GM19023 (cell line): ENCODE results near the gene IL17C.

Experiments used
- ATAC-seq: cut with Tn5 transposase; IDR thresholded peaks from one replicate; pipeline ENCODE4 v1.9.1; 2021; ENCODE audit warnings: mild to moderate bottlenecking, moderate library complexity; ENCODE audit not compliant: unreplicated experiment

IL17C gene

DNA sequence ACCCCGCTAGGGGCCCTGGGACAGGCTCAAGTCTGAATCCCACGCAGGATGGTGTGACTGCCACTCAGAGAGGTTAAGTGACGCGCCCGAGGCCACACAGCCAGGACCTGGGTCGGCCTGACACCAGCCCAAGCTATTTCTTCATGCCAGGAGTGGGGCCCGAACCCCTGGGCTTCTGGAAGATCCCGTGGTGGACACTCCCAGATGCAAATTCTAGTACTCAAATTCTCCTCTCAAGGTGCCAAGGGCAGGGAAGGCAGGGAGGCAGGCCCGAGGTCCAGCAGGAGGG is 5.2 kb downstream of the IL17C start:
- ATAC-seq, result no peak

DNA sequence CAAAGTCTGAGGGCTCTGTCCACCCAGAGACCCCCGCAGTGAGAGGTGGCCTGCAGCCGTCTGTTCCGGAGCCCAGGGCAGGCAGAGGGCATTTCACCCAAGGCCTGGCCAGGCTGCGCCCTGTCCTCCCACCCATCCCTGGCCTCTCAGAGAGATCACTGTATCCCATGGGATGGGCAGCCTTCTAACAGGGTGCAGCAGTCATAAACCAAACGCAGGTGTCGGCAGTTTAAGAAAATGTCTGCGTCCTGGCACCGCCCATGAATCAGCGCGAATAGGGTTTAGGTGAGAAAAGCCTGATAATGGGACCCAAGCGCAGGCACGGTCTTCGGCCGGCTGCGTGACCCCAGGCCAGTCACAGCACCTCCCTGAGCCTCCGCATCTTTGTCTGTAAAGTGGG is 7.1 kb downstream of the IL17C start:
- ATAC-seq, result no peak

DNA sequence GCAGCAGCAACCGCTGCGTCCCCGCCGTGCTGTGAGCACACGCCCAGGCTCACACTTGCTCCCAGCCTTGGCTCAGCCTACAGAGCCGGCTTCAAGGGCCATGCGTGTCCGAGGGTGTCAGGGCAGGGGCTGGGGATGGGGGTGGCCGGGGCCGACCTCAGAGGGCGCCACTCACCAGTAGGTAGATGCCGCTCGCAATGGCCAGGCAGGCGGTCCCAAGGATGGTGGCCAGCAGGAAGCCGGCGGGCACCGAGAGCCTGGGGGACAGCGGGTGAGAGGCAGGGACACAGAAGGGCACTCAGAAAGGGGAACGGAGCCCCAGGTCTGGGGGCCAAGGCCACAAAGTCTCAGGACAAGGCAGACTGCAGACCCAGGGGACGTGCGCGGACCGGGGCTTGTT is 7.6 kb downstream of the IL17C start:
- ATAC-seq, result no peak

DNA sequence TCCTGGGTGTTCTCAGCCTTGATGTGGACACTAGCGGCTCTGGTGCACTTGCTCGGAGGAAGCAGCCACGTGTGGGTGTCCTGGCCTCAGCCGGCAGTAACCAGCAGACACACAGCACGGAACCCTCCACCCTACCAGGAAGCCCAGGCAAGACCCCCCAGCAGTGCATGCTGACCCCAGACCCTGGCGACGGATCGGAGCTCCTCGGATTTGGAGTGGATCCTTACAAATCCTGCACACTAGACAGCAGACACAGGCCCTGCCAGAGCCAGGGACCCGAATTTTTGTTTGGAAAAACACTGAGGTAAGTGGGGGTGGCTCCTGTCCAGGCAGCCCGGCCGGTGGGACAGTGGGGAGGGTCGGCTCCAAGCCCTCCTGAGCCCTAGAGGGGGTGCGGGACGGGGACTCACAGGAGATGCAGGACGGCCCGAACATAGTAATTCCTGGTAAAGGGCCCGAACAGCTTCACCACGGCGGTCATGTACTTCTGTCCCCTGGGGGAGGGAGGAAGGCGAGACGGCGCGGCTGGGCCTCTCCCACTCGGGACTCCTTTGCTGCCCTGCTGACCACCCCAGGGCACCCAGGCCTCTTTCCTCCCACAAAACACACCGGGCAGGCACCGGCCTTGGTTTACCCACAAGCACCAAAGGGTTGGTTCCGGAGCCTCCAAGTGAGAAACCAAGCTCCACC is 8.1 kb downstream of the IL17C start:
- no peak for ATAC-seq

DNA sequence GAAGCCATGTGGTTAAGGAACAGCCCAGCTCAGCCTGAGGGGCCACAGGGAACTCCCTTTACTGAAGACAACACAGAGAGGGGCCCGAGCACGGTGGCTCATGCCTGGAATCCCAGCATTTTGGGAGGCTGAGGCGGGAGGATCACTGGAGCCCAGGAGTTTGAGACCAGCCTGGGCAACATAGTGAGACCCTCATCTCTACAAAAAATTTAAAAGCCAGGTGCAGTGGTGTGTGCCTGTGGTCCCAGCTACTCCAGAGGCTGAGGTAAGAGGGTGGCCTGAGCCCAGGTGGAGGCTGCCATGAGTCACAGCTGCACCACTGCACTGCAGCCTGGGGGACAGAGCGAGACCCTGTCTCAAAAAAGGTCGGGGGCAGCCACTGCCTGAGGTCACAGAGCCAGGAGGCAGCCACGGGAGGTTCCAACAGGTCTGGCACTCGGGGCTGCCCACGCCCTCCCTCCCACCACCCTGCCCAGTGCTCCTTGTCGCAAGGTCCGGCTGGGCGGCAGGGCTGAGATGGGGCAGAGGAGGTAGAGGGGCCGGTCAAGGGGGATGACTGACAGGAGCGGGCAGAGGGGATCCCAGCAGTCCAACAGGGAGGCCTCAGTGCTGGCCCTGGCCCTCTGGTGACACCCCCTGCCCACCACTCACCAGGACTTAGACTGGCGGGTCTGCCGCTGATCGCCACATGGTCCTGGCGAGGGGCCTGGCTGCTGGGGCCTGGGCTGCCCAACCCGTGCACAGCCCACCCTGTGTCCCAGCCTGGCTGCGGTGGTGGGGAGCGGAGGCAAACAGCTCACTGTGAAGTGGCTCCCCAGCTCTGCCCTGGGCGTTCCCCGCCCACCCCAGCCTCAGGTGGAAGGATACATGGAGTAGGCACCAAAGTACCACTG is 9.1 kb downstream of the IL17C start:
- ATAC-seq, result no peak

DNA sequence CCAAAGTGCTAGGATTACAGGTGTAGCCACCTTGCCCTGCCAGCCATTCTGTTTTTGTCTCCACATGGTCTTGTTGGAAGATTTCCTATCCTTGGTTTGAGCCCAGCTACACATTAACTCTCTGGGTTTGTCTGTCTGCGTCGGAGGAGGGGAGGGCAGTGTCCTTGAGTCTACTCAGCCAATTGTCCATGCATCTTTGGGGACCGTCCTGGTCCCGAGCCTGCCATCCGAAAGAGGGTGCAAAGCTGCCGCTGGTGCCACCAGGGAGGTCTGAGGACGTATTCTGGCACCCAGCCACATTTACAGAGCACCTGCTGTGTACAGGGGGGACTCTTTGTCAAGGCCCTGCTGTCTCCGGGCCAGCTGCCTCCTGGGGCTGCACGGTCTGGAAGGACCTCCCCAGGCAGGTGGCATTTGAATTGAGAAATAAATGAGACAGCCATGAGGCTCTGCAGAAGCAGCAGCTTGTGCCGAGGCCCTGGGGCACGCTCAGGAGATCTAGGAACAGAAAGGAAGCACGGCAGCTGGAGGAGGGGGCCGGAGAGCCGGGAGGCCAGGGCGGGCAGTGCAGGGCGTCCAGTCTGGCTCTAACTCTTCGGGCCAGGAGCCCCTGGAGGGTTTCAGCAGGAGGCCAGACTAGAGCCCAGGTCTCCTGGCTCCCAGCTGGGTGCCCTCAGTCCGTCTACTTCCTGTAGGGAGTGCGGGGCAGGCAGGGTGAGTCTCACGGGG is 11.0 kb downstream of the IL17C start:
- ATAC-seq, result no peak

DNA sequence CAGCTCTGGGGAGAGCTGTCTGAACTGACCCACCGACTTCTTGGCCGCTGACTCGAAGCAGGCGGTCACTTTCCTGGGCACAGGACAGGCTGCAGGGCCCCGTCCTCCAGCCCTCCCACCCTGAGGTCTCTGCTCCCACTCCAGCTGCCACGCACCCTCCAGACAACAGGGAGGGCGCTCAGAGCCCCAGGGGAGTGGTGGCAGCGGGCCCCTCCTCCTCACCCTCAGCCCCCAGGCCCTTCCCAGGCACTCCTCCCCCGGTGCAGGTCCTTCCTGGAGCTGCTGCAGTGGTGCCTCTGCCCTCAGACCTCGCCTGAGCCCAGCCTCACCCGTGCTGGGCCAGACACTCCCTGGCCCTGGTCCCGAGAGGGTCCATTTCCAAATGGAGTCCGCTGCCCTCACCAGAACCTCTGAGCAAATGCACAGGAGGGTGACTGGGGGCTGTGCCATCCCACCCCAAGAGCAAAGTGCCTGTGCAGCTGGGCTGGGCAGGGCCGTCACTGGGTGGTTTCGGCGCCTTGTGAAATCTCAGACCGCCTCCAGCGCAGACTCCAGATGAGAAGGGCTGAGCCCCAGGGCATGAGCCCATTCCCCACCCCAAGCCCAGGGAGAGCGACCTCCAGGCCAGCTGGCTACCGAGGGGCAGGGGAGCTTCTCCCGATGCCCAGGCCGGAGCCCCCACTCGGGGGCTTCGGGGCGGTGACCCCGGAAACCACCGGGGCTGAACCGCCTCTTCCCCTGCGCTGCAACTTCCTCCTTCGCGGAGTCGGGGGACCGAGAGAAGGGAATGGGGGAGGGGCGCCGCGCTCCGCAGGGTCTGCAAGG is 11.8 kb downstream of the IL17C start:
- peak; percentile 16 for ATAC-seq

DNA sequence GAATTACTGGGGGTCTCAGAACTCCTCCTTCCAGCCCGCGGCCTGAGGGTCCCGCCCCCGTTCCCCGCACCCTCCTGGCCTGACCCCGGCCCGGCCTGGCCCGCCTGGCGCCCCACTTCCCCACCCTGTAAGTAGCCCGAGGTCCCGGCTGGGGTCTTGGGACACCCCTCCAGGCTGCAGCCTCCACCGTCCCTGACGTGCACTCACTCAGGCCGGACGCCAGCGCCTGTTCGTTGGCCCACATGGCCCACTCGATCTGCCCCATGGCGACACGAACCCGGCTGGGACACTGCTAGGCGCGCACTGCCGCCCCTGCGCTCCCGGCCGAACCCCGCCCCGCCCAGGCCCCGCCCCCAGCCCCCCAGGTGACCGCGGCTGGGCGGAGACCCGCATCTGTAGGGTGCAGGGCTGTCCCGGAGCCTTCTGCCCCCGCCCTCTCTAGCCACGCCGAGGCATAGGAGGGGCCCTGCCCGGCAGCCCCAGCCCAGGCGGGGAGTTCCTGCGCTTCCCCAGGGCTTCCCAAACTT is 12.4 kb downstream of the IL17C start, which contains the start of gene CYBA:
Gene CYBA (minus strand): TSS at position 305 of the 527 bp plus-strand sequence. CDS start 40 bp downstream, at position 265.
- ATAC-seq, result peak; percentile 82

DNA sequence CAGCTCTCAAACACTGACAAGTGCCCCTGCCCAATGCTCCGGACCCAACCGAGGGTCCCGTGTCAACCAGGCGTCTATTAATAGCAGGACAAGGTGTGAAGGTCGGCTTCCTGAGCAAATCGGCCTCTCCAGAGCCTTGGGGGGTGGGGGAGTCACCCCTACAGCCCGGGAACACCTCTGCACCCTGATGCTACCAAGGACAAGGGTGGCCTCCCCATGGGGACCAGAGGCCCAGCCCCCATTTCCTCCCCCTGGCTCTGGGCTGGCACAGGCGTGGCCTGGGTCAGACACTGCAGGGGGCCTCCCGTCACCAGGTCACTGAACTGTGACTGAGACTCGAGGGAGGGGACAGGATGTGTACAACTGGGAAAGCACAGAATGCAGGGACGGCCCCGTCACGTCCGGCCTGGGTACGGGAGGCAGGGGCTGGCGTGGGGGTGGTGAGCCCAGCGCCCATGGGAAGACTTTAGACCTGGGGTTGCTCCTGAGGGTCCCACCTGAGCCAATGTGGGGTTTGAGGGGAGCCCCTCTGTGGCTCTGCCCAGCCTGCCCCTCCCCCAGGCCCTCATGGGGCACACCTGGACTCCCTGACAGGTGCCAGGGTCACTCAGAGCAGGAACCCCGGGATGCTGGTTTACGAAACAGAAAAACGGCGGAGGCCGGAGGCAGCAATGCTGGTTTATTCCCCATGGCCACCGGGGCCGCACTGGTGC is 13.1 kb downstream of the IL17C start:
- ATAC-seq, result peak; percentile 65

DNA sequence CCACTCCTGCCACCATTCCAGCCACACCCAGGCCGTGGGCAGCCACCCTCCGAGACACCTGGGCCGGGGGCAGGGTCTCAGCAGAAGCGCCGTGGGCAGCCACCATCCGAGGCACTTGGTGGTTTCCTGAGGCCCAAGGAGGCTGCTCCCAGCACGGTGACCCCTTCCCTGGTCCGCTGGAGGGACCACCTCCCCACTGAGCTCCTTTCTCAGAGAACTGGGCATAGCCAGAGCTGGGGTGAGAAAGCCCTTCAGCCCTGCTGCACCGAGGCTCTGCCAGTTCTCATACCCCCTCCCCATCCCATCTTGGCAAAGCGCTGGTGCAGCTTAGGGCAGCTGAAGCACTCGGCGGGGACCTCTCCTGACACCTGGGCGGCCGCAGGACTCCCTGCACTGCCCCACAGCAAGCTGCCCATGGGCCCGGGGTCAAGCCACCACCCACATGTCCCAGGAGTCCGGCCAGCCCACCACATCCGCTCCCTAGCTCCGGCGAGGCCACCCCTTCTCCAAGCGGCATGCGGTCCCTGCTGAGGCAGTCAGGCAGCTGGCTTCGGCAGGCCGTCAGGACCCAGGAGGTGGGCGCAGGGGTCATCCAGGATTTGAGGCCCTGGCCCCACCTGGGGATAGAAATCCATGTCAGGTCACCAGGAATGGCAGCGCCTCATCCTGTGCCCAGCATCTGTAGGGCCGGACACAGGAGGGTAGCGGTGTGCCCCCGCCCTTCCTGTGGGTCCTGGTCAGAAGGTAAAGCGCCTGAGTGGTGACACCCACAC is 13.8 kb downstream of the IL17C start:
- no peak for ATAC-seq

DNA sequence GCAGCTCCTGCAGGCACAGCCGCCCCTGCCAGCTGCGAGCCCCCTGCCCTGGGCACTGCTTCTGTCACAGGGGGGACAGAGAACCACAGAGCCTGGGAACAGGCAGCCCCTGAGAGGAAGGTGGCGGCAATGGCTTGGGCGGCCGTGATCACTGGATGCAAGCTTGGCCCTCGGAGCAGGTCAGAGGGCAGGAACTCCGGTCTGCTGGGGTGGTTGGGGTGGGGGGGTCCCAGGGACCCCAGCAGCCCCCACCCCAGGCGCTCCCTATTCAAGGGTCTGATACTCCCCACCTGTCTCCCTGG is 14.3 kb downstream of the IL17C start:
- ATAC-seq, result no peak

DNA sequence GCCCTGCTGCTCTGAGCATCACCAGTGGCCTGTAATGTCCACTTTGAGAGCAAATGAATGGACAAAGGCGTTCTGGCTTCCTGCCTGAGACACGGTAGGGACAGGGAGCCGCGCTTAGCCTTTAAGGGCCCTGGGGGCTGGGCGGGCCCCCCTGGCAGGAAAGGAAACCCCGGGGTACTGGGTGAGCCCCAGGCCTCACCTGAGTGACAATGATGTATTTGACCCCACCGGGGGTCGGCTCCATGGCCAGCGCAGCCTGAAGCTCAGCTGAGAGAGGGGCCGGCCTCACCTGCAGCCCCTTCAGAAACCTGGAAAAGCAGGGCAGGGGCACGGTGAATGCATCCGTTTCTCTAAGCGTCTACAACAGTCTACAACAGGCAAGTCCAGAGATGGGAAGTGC is 14.7 kb downstream of the IL17C start:
- ATAC-seq, result no peak

DNA sequence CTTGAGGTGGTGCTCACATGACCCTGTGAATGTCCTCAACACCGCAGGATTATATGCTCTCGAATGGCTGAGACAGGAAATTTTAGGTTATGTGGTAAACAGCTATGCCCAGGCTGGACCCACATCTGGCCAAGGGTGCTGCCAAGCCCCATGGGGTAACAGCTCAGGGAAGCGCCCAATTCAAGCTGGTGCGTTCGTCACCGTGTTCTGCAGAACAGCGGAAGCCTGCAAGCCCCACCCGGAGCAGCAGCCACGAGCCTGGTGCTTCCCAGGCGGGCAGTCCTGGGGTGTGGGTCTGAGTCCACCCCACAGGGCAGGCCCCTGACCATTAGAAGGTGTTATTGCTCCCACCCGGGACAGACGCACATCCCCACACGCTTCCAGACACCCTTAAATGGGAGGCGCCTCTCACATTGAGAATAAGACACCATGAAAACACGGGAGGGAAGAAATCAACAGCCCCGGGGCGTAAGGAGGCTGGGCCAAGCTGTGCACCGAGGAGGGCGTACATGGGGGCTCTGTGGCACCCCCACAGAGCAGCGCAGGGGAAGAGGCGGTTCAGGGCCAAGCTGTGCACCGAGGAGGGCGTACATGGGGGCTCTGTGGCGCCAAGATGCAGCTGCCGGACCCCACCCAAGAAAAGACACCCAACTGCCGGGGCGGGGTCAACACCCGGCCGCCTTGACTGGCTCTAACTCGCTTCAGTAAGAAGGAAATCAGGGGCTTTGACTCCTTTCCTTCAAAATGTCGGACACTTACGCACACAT is 15.4 kb downstream of the IL17C start:
- ATAC-seq, result no peak

DNA sequence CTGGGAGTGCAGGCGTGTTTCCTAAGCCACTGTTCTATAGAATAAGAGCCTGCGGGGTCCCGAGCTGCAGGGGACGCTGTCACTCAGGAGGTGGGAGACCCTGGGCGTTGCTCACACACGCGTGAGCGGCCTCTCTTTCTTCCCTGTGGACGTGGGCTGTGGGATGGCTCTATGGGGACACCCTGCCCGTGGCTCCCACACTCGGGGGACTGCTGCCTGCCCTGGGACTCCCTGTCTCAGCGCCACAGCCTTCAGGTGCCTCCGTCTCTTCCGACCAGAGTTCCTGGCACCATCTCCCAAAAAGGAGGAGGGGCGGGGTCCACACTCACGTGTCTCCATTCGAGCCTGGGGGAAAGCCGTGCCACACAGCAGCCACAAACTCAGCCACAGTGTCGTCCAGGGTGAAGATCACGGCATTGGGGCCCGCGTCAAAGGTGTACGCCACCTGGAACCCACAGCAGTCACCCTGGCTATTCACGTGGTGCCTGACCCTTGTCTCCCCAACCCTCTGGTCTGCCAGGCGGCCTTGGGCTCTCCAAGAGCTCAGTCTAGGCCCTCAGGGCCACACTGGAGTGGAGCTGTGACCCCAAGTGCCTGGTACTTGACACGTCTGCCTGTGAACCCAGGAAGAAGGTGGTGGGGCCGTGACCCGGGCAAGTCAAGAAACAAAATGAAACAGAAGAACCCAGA is 16.1 kb downstream of the IL17C start:
- ATAC-seq, result no peak

DNA sequence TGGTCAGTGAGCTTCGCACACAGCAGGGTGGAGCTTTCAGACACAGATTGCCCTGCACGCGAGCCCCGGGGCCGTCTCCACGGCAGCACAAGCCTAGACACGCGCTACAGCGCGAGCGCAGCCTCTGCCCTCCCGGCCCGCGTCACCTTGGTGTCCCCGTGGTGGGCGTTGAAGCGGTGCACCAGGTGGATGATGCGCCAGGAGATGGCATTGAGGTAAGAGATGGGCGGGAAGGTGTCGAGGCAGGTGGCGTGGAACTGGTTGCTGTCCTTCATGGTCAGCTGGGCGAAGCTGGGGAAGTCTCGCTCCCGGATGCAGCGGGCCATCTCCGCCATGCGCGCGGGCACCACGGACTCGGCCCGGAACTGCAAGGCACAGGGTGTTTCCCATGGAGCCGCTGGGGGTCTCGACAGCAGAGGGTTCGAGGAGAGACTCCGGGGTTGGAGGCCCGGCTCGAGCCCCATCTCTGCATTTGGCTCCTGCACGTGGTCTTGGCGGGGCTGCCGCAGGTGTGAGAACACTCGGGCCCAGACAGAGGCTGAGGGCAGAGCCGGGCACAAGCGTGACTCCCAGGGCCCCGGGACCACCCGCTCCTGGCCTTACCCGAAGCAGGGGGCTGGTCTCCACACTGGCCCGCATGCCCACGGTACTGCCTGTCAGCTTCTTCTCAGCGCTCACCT is 16.8 kb downstream of the IL17C start:
- no peak for ATAC-seq

DNA sequence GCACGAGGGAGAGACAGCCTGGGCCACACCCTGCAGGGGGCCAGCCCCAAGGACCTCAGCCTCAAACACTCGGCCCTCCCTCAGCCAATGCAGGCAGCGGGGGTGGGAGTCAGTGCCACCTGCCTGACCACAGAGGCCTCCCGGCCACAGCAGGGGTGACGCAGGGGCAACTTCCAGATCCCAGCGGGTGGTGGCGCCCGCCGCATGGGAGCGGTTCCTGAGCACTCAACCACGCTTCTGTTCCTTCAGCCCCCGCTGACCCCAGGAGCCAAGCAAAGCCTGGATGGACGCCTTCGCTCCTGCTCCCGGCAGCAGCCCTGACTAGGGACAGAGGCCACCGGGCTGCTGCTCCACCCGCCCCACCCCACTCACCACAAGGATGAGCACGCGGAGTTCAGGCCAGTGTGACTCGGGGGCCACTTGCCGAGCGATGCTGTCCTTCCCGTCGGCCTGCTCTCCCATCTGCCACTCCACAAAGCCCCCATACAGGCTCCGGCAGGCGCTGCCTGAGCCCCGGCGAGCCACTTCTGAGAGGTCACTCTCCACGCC is 17.4 kb downstream of the IL17C start:
- ATAC-seq, result no peak

DNA sequence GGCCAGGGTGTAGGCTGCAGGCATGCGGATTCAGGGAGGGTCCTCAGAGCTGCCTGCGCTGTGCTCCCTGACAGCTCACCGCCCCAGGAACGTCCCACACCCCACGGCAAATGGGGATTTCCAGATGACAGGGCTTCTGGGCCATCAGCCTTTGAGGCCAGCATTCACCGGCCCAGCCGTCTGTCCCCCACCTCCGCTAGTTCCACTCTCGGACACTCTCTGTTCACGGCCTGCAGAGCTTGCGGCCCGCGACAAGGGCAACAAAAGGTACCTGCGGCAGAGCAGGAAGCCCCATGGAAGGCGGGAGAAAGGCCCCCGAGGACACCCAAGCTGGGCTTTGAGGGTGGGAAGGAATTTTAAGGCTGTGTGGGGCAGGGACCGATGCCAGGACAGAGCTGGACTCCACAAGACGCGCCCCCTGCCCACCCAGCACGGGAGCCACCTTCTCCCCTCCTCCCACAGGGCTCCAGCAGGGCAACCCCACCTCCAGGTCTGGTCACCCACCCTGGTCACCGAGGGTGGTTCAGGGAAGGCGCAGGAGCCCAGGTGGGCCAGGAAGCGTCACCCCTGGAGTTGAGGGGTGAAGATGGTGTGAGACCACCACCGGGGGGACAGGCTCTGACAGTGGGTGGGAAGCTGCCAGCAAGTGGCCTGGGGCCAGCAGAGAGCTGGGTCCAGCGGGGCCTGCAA is 18.1 kb downstream of the IL17C start:
- no peak for ATAC-seq
